ENCODE data around the gene FBXW12. TPM values are rescaled to one million over a fixed set of nuclear protein-coding genes. Genes with fewer than 3 reads are reported as not detected.

FBXW12 gene
- total and polyA plus RNA-seq, 2 of the 8 experiments (the other 6 are each of a cell fraction or from before 2014, with no cell fraction given) = 0.35 to 0.85 TPM

DNA sequence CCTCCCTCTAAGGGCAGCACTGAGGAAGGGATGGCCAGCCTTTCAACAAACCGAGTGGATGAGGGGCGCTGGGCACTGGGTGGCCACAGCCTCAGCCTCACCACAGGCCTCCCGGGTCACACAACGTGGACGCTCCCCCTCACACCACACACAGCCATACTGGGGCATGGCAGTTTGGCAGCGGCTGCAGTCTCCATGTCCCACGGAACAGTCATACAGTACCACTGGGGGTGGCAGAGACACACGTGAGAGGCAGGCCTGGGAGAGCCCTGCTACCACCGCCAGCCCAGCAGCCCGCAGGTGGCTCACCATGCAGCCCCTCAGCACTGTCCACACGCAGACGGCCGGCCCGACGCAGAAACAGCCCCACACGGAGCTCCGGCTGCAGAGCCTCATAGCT, 46.1 kb downstream of the FBXW12 start:
- Histone ChIP-seq H4K5ac (ENCODE audit: insufficient read length, low read depth, low read length) (no peak overlapping the region), H4K8ac (ENCODE audit: extremely low read depth, insufficient read depth, low read length) (peak overlapping the region; percentile 85; the same call in 1 of the 2 replicates), H3K56ac (replicated peaks; ENCODE audit: insufficient read length, low read depth, low read length) (no peak overlapping the region), H2BK20ac (ENCODE audit: low read length) (no peak overlapping the region), H3K4ac (replicated peaks; ENCODE audit: insufficient read length, low read depth, low read length) (no peak overlapping the region), H3K36me3 (ENCODE audit: control insufficient read depth in 2 of 4, insufficient read depth in 4 of 4, low read length in 3 of 4) (peaks cover 53 to 63% (median 58%) of the 10 kb centered on the region in 4 experiments), H3K4me2 (ENCODE audit: insufficient read depth in 1 of 2, low read depth in 2 of 2, low read length in 2 of 2) (no peak overlapping the region), H4K91ac (replicated peaks; ENCODE audit: insufficient read length, low read length) (no peak overlapping the region), H4K20me1 (replicated peaks in 1 of 2; ENCODE audit: control insufficient read depth in 1 of 2, insufficient read depth in 2 of 2, low read length in 2 of 2) (peaks cover 17 to 52% of the 10 kb centered on the region in 2 experiments), H2BK5ac (ENCODE audit: low read depth, low read length) (no peak overlapping the region), H2BK12ac (ENCODE audit: low read depth, low read length) (no peak overlapping the region), H3K4me1 (replicated peaks in 1 of 4; ENCODE audit: control insufficient read depth in 3 of 4, insufficient read depth in 4 of 4, low read length in 3 of 4) (no peaks in the 10 kb centered on the region), H3K23me2 (ENCODE audit: low read depth, low read length) (no peaks in the 10 kb centered on the region), H2AK5ac (ENCODE audit: low read depth, low read length) (no peak overlapping the region), H3K79me1 (ENCODE audit: low read depth, low read length) (peaks cover 10% of the 10 kb centered on the region), H3K9me3 (ENCODE audit: insufficient read depth in 2 of 2, low read depth in 1 of 2, low read length in 1 of 2) (no peaks in the 10 kb centered on the region), H2AFZ (ENCODE audit: low read length) (no peak overlapping the region), H3K79me2 (ENCODE audit: control insufficient read depth in 1 of 2, insufficient read depth in 2 of 2, low read length in 2 of 2) (peaks cover 0 to 13% of the 10 kb centered on the region in 2 experiments; a peak in 1 of 4 replicates), H2BK120ac (replicated peaks; ENCODE audit: low read depth, low read length) (no peak overlapping the region), H3K14ac (ENCODE audit: insufficient read length) (no peak overlapping the region), H3K4me3 (ENCODE audit: extremely low read depth in 1 of 4, insufficient read depth in 2 of 4, low read depth in 3 of 4, low read length in 4 of 4) (no peak overlapping the region), H2BK15ac (ENCODE audit: low read length) (no peak overlapping the region), H3K27ac (ENCODE audit: low read depth, low read length) (no peak overlapping the region), H3K27me3 (replicated peaks in 1 of 4; ENCODE audit: control insufficient read depth in 3 of 4, extremely low read depth in 1 of 4, insufficient read depth in 3 of 4, low read length in 3 of 4) (no peaks in the 10 kb centered on the region), H3K23ac (ENCODE audit: insufficient read length) (no peak overlapping the region), H3K18ac (ENCODE audit: extremely low read depth, low read length) (no peak overlapping the region), H3K9ac (replicated peaks in 1 of 4; ENCODE audit: extremely low read depth in 1 of 4, low read depth in 3 of 4, low read length in 3 of 4) (no peak overlapping the region)
- TF ChIP-seq SRF (IDR thresholded peaks at IDR 0.05; ENCODE audit: low read depth, low read length) (no peak), NANOG (IDR thresholded peaks at IDR 0.05; ENCODE audit: insufficient read depth, low read depth, low read length, poor library complexity, severe bottlenecking) (no peak), RXRA (IDR thresholded peaks at IDR 0.05; ENCODE audit: insufficient read depth, low read depth, low read length) (no peak), BACH1 (IDR thresholded peaks at IDR 0.05; ENCODE audit: low read length) (no peak), FOSL1 (IDR thresholded peaks at IDR 0.05; ENCODE audit: insufficient read depth, low read depth, low read length) (no peak), ASH2L (IDR thresholded peaks at IDR 0.05; ENCODE audit: low read length) (no peak), TAF7 (optimal IDR thresholded peaks at IDR 0.05; ENCODE audit: borderline replicate concordance, low read depth, low read length) (no peak), TEAD4 (IDR thresholded peaks at IDR 0.05; ENCODE audit: low read depth, low read length) (no peak), GTF2F1 (IDR thresholded peaks at IDR 0.05; ENCODE audit: borderline replicate concordance, low read depth, low read length) (no peak), EZH2 (IDR thresholded peaks at IDR 0.05; ENCODE audit: low read depth, low read length, severe bottlenecking) (no peak), CHD1 (IDR thresholded peaks at IDR 0.05; ENCODE audit: low read depth, low read length) (no peak), HDAC6 (IDR thresholded peaks at IDR 0.05; ENCODE audit: low read depth, low read length) (no peak), CBX5 (IDR thresholded peaks at IDR 0.05; ENCODE audit: low read depth, low read length) (no peak), POLR2AphosphoS5 (IDR thresholded peaks at IDR 0.05; ENCODE audit: low read depth, low read length) (no peak)
- TF ChIP-seq, protein P1, sequence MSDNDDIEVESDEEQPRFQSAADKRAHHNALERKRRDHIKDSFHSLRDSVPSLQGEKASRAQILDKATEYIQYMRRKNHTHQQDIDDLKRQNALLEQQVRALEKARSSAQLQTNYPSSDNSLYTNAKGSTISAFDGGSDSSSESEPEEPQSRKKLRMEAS (IDR thresholded peaks at IDR 0.05) = no peak
- POLR2A ChIA-PET (ENCODE audit: partially characterized antibody) = interaction anchor here (0.9 to 31.5 kb wide), 8 partner anchors 4 to 97 kb away, joined by 3 to 650 read pairs (median 16); partner anchors contain the start of gene PLXNB1
- CTCF ChIA-PET (ENCODE audit: partially characterized antibody) = interaction anchor here (1.9 to 6.9 kb wide), 5 partner anchors 10 to 18 kb away, joined by 18 to 95 read pairs (median 22); no protein-coding TSS in a partner anchor
- 93% methylated on average over 17 of the region's 17 CpGs; no CpG with 5 or more reads in 1 of the 2 experiments for WGBS, 2 experiments (ENCODE audit: extremely low coverage in 1 of 2, insufficient coverage in 1 of 2, insufficient read length in 1 of 2, insufficient replicate concordance in 2 of 2, low coverage in 1 of 2, low lambda C conversion rate in 2 of 2, missing lambda C conversion rate in 1 of 2)
- FAIRE-seq (no peak), DNase-seq (ENCODE audit: low read depth in 1 of 2, low spot score in 2 of 2) (no peak)

Data from H1 (cell line).